GM04503 (cell line): ENCODE measurements around the gene MTERF4.

Experiments
- DNase-seq: peaks from one replicate; pipeline ENCODE4 v3.0.0-alpha.2; 2012; ENCODE audit warnings: low read depth

The MTERF4 gene

DNA sequence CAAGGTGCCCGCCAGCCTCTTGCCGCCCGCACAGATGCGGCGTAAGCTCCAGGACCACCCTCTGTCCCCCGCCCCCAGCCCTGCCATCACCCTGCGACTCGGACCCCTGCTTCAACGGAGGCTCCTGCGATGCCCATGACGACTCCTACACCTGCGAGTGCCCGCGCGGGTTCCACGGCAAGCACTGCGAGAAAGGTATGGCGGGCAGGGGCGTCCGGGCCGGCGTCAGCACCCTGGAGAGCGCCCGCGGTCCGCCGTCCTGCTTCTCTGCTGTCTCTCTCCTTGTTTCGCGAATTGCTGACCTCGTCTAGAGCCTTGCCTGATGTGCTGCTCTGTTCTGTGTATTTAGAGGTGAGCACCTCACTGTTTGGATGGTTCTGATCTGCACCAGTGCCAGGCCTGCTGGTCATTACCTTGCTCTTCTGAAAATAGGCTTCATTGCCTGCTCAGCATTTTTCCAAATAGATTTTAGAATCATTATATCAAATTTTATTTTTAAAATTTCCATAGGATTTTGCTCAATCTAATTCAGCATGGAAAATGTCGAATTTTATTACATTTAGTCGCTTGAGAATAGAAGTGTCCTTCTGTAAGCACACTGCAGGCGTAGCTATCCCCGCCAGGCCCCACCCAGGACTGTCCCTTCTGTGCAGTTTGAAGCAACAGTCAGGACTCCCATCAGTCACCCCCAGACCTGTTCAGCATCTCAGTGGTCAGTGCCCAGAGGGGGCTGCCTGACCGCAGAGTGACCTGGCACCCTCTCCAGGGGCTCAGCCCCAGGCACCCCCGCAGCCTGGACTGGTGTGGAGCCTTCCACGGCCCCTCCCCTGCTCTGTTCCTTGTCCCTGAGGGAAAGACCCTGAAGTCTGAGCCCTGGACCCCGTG lies 52.1 kb downstream of the MTERF4 start:
- no peak for DNase-seq

GRCh38 chr2:241048949-241049343 lies 53.1 kb downstream of the MTERF4 start:
- DNase-seq: no peak

DNA sequence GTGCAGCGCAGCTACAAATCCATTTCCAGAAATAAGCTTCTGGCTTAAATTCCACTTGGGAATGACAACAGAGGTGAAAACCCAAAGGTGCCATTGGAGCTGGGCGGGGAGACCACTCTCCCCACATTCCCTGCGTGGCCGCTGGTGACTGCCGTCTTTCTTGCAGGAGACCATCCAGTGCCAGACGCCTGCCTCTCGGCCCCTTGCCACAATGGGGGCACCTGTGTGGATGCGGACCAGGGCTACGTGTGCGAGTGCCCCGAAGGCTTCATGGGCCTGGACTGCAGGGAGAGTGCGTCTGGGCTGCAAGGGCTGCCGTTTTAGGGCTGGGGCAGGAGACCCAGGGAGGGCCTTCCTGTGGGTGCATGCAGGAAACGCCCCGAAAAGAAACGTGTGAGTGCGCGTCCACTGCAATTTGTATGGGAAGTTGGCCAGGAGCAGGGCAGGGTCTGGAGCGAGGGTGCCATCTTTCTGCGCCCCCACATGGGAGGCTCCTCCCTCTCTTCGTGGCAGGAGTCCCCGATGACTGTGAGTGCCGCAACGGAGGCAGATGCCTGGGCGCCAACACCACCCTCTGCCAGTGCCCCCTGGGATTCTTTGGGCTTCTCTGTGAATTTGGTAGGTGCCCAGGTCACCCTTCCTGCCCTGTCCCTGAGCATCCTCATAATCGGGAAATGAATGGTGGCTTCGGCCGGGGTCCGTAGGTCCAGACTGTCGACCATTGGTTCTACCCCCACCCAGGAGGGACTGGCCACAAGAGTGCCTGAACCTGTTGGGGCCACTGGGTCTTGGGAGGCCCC lies 53.7 kb downstream of the MTERF4 start:
- no peak for DNase-seq

- DNase-seq: no peak
Observed at GRCh38 chr2:241047253-241048010, 54.7 kb downstream of the MTERF4 start.
